GF-D8 (cell line): ENCODE measurements around the gene GIGYF1.
"Not testable (repeated sequence)": the region's sequence is repeated elsewhere in the genome, so short reads cannot be mapped to it uniquely, and the experiment has no call there.

Experiments
- DNase-seq: peaks from one replicate; lab custom pipeline; 2025; lab: John Stamatoyannopoulos, UW

Gene GIGYF1

DNA sequence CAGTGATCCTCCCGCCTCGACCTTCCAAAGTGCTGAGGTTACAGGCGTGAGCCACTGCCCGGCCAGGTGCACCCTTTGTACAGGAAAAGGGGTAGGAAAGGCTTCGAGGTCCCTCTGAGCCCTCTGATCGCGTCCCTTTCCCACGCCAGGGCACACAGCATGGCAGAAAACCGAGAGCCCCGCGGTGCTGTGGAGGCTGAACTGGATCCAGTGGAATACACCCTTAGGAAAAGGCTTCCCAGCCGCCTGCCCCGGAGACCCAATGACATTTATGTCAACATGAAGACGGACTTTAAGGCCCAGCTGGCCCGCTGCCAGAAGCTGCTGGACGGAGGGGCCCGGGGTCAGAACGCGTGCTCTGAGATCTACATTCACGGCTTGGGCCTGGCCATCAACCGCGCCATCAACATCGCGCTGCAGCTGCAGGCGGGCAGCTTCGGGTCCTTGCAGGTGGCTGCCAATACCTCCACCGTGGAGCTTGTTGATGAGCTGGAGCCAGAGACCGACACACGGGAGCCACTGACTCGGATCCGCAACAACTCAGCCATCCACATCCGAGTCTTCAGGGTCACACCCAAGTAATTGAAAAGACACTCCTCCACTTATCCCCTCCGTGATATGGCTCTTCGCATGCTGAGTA is 12.7 kb upstream of the GIGYF1 start:
- DNase-seq: no peak

DNA sequence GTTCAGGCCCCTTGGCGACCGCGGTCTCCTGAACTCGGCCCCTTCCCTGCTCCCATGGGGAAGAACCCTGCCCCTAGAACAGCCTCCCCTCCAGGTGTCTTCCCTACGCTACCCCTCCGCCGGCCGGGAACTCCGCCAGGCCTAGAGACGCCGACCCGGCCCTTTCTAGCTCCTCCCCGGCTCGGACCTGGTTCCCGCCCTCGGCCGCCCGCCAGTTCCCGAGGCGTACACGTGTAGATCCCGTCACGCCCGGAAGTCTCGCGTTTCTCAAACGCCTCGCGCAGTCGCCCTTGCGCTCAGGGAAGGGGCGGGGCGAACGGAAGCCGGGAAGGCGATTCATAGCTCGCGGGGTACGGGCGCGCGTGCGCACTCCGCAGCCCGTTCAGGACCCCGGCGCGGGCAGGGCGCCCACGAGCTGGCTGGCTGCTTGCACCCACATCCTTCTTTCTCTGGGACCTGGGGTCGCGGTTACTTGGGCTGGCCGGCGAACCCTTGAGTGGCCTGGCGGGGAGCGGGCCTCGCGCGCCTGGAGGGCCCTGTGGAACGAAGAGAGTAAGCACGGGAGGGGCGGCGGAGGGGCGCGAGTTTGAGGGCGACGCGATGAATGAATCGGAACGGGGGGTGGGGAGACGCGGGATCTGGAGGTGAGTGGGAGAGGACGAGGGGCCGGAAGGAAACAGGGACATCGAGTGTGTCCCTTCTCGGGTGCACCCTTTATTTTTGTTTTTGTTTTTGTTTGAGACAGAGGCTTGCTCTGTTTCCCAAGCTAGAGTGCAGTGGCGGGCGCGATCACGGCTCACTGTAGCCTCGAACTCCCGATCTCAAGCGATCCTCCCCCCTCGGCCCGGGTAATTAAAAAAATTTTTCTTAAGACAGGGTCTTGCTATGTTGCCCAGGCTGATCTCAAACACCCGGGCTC is 12.0 kb upstream of the GIGYF1 start, which contains the start of gene POP7:
Gene POP7, plus strand, starts transcription at position 369 of the 919 bp plus-strand sequence. CDS start 710 bp downstream, outside the sequence.
- DNase-seq: peak; percentile 86

GRCh38 chr7:100705320-100705752 is 11.3 kb upstream of the GIGYF1 start:
- DNase-seq: peak; percentile 18

GRCh38 chr7:100701089-100701488 is 7.0 kb upstream of the GIGYF1 start:
- DNase-seq: not testable (repeated sequence)

DNA sequence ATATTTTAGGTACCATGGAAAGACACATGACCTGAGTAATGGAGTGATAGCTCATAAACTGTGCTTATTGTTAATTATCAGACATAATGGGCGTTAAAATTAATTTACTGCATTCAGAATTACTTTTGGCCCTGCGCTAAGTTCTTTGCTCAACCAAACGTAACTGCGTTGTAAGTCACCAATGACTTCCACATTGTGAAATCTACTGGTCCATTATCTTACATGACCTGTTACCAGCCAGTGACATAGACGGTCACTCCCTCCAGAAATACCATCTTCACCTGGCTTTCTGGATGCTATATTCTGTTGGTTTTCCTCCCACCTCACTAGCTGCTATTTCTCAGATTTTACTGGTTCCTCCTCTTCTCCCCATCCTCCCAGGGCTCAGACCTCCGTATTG is 5.0 kb upstream of the GIGYF1 start:
- DNase-seq: no peak

DNA sequence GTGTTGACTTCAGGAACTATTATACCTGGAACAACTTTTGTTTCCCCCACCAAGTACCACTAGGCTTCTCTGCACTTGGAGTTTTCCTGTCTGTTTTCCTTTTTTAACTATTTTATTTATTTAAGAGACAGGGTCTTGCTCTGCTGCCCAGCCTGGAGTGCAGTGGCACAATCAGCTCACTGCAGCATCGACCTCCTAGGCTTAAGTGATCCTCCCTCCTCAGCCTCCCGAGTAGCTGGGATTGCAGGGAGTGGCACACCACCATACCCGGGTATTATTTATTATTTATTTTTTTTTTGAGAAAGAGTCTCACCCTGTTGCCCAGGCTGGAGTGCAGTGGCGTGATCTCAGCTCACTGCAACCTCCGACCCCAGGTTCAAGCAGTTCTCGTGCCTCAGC is 2.1 kb upstream of the GIGYF1 start:
- no peak for DNase-seq

DNA sequence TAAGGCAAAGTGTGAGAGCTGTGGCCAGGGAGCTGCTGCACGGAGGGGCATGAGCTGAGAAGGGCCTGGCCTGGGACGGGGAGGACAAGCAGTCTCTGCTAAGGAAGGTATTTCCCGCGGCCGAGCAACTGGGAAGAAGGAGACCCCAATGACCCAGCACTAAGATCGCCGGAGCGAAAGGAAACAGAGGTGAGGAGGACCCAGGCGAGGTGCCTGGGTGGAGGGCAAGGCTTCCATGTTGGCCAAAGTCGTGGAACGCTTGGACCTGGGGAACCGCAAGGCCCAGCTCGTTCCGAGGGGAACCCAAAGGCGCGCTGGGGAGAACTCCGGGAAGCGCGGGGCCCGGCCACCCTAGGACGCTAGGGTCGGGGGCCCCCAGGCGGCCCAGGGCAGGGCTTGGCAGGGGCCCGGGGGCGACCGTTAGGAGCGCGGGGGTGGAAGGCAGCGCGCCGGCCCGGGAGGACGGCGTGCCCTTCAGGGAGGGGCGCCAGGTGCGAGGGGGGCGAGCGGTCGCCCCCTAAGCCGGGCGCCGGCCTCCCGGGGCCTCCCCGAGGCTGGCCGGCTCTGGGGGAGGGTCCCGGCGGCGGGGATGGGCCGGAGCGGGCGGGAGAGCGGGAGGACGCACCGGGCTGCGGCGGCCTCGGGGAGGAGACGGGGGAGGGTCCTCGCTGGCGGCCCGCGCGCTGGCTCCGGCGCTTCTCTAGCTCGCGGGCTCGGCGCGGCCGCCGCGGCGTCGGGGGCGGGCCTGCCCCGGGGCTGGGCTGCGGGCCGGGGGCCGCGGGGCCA is 545 bp downstream of the GIGYF1 start:
- no peak for DNase-seq

GRCh38 chr7:100692578-100692961 is 1.5 kb downstream of the GIGYF1 start:
- DNase-seq: no peak

DNA sequence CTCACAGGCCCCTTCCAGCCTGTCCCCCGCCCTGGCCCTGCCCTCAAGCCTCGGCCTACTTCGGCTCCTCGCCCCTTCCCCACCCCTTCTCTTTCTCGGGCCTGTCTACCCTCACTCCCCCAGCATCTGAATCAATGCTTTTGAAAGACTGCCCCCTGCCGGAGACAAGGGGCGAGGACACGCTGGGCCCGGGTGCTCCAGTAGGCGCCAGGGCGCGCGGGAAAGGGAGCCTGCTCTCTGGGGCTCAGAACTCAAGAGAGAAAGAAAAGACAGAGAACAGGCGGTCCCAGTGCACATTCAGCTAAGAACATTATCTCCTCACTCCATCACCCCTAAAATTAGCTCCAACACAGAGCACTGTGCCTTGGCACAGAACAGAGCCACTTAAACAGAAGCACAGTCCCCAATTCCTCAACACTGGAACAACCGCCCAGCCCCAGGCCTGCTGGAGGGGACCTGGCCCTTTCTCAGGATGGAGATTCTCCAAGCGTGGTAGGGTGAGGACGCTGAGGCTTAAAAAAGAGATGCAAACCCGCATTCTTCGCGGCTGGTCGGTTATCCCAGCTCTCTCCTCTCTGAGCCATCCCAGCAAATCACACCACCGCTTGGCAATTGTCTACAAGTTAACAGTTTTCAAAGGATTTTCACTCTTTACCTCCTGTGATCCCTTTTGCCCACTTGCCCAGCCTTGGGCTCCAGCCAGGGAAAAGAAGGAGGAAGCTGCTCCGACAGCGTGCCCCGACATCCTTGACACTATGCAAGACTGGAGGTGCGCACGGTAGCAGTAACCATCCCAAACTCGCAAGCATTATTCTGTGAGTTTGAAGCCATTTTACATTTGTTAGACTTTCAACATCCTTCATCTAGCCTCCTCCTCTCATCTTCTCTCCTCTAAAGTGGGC is 2.1 kb downstream of the GIGYF1 start:
- DNase-seq: peak; percentile 48

GRCh38 chr7:100689230-100690135 is 4.6 kb downstream of the GIGYF1 start:
- no peak for DNase-seq

DNA sequence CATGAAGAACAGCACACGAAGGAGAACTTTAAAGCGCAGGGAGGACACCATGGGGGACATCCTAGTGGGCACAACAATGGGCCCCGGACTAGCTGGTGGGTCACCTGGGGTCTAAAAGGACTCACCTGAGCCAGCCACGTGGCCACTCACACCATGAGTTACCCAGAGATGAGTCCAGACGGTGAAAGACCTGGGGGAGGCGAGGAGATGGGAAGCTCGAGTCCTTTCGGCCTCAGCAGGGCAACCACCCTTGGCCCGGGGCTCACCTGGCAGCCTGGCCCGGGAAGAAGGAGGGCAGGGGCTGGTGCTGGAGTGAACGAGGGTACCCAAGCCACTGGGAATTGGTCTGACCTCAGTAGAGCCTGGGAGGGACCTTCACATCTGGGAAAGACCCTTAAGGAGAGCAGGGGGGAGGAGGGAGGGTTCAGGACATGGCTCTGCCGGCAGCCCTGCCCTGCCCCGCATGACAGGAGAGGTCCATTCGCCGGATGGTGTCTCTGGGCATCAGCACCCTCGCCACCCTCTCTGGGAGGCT is 5.7 kb downstream of the GIGYF1 start:
- DNase-seq: no peak

GRCh38 chr7:100687751-100688300 is 6.2 kb downstream of the GIGYF1 start:
- no peak for DNase-seq

GRCh38 chr7:100687261-100687660 is 6.8 kb downstream of the GIGYF1 start:
- DNase-seq: no peak

- no peak for DNase-seq
These were observed 7.2 kb downstream of the GIGYF1 start for GRCh38 chr7:100686822-100687211.

DNA sequence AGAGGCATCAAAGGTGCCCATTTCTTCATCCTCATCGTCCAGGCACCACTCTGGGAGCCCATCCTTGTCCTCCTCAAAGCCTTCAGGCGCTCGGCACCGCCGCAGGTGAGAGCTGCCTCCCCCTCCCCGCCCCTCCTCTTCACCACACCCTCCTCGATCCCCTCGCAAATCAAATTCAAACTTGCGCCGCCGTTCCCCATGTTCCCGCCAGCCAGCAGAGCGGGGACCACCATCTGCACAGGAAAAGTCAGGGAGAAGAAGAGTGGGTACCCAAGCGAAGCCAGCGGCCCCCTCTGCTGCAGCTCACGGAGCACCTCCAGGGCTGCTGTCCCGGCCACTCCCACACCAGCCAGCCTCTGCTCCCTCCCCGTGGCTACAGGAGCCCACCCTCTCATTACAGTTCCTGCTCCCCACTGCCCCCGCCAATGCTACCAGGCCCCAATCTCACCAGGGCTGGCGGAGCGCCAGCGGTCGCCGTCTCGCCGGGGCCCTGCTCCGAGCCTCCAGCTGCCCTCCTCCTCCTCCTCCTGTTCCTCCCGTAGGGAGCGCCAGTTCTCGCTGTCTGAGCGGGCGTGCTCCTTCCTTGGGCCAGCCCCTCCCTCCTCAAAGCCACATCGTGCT is 7.7 kb downstream of the GIGYF1 start:
- no peak for DNase-seq

- no peak for DNase-seq
These were observed 8.4 kb downstream of the GIGYF1 start for GRCh38 chr7:100685631-100686145.

DNA sequence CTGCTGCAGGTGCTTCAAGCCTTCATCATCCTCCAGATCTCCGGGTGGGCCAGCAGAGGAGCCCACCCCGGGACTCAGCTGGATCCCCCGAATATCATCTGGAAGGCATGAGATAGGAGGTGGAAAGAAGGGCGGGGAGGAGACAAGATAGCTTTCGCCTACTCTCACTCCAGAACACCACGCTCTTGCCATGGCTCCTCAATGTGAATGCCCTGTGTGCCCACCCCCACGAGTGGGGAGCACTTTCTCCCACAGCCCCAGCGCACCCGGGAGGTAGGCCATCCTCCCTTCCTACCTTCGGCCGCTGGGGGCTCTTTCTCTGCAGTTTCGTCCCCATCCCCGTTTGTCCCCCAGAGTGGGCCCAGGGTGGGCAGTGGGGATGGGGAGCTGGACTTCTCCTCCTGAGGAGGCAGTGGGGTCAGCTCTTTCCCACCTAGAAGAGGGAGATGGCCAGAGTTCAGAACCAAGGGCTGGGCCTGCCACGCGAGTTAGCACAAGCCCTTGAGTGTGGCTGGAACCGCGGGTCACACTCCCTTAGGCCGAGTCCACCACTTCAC is 8.9 kb downstream of the GIGYF1 start:
- no peak for DNase-seq

DNA sequence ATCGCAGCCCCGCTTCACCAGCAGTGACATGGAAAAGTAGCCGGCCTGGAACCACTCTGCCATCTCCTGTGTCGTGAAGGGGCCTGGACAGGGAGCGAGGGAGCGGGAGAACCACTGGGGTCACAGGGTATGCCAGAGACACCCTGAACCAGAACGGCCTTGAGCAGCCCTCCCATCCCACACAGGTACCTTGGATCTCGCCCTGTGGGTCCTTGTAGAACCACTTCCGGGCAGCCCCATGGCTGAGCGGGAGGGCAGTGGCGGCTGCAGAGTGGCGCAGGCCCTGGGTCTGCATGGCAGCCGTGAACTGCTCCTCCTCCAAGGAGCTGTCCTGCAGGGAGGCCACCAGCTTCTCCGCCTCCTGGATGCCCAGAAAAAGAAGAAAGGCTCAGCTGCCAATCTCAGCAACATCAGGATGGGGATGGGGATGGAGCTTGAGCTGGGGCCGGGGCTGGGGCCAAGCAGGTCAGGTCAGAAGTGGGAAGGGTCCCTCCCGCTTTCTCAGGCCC is 9.5 kb downstream of the GIGYF1 start:
- no peak for DNase-seq
